ENCODE results near the gene LRP5.
"Not testable (repeated sequence)": the region's sequence is repeated elsewhere in the genome, so short reads cannot be mapped to it uniquely, and the experiment has no call there.

LRP5 gene

GRCh38 chr11:68398995-68399851 lies 86.8 kb downstream of the LRP5 start:
- no peak for DNase-seq

DNA sequence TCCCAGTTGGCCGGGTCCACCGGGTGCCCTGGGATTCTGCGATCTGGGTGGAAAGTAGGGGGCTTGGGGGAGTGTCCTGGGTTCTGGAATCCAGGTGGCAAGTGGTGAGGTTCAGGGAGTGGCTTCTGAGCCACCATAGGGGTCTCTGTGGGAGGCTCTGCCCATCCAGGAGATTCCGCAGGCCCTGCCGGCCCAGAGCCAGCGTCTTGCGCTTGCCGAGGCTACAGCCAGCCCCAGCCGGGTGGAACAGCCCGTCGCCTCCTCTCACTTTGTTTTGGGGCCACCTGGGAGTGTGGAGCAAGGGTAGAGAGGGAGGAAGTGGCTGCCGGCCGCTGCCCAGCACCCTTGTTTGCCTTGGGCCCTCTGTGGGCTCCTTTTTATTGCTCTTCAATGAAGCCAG lies 87.5 kb downstream of the LRP5 start:
- no peak for DNase-seq

GRCh38 chr11:68400584-68400983 lies 88.2 kb downstream of the LRP5 start:
- DNase-seq = not testable (repeated sequence)

GRCh38 chr11:68401856-68402255 lies 89.5 kb downstream of the LRP5 start:
- no peak for DNase-seq

DNA sequence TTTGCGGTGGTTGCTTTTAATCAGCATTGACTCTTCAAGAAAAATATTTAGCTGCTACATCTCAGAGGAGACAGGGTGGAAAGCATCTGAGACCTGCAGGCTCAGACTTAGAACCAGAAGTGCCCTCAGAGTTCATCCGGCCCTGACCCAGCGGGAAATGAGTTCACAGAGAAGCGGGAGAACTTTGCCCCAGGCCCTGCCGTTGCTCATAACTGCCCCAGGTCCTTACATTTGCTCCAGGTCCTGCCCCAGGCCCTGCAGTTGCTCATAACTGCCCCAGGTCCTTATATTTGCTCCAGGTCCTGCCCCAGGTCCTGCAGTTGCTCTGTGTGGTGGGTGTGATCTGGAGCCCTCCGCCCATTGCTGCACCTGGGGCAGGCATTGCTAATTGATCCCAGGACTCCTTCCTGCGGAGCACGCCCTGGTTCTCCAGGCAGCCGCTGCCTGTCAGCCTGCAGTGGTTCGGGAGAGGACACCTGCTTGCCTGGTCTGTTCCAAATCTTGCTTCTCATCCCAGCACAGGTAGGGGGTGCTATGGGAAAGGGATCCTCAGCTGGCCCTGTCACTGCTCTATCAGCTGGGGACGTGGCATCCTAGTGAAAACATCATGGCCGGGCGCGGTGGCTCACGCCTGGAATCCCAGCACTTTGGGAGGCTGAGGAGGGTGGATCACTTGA lies 90.1 kb downstream of the LRP5 start:
- DNase-seq = no peak

DNA sequence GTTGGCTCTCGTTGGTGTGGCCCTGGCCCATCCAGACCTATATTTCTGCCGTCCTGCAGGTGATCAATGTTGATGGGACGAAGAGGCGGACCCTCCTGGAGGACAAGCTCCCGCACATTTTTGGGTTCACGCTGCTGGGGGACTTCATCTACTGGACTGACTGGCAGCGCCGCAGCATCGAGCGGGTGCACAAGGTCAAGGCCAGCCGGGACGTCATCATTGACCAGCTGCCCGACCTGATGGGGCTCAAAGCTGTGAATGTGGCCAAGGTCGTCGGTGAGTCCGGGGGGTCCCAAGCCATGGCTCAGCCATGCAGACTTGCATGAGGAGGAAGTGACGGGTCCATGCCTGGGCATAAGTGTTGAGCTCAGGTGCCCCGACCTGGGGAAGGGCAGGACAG lies 91.0 kb downstream of the LRP5 start:
- no peak for DNase-seq

DNA sequence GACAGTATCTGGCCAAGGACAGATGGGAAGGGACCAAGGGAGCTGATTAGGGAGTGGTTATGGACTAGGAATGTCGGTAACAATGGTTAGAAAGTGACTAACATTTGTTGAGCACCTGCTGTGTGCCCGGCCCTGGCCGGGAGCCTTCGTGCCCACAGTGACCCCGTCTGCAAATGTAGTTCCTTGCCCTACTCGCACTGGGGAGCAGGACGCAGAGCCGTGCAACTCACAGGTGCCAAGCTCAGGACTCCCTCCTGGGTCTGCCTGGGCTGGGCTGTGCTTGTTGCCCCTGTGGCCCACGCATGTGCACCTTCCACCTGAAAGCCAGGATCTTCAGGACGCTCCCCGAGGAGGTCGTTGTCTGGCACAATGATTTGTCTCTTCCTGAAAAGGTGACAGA lies 91.4 kb downstream of the LRP5 start:
- DNase-seq = no peak

DNA sequence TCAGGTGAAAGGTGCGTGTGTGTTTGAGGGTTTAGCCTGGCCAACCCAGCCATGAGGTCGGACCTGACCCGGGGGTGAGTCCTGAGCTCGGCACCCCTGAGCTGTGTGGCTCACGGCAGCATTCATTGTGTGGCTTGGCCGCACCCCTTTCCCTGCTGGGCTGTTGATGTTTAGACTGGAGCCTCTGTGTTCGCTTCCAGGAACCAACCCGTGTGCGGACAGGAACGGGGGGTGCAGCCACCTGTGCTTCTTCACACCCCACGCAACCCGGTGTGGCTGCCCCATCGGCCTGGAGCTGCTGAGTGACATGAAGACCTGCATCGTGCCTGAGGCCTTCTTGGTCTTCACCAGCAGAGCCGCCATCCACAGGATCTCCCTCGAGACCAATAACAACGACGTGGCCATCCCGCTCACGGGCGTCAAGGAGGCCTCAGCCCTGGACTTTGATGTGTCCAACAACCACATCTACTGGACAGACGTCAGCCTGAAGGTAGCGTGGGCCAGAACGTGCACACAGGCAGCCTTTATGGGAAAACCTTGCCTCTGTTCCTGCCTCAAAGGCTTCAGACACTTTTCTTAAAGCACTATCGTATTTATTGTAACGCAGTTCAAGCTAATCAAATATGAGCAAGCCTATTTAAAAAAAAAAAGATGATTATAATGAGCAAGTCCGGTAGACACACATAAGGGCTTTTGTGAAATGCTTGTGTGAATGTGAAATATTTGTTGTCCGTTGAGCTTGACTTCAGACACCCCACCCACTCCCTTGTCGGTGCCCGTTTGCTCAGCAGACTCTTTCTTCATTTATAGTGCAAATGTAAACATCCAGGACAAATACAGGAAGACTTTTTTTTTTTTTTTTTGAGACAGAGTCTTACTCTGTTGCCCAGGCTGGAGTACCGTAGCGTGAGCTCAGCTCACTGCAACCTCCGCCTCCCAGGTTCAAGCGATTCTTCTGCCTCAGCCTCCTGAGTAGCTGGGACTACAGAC lies 94.2 kb downstream of the LRP5 start:
- DNase-seq = no peak

GRCh38 chr11:68408512-68408911 lies 96.1 kb downstream of the LRP5 start:
- no peak for DNase-seq

- no peak for DNase-seq
These were observed 97.5 kb downstream of the LRP5 start for GRCh38 chr11:68409748-68410344.

GRCh38 chr11:68411501-68411991 lies 99.2 kb downstream of the LRP5 start:
- DNase-seq = no peak

- no peak for DNase-seq
These were observed 100.4 kb downstream of the LRP5 start for GRCh38 chr11:68412593-68413475.

- no peak for DNase-seq
These were observed 101.2 kb downstream of the LRP5 start for GRCh38 chr11:68413591-68413999.

GRCh38 chr11:68414496-68415221 lies 102.3 kb downstream of the LRP5 start:
- no peak for DNase-seq

- DNase-seq = no peak
These were observed 103.7 kb downstream of the LRP5 start for GRCh38 chr11:68416070-68416578.

- DNase-seq = no peak
These were observed 106.3 kb downstream of the LRP5 start for GRCh38 chr11:68418648-68419047.

DNA sequence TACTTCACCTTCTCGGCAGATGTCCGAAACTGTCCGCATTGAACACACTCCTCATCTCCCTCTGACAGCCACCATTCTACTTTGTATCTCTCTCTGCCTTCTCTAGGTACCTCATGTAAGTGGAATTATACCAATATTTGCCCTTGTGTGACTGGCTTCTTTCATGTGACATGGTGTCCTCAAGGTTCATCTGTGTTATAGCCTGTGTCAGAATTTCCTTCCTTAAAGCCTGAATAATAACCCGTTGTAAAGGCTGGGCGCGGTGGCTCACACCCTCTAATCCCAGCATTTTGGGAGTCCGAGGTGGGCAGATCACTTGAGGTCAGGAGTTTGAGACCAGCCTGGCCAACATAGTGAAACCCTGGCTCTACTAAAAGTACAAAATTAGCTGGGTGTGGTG lies 107.8 kb downstream of the LRP5 start:
- DNase-seq = no peak

DNA sequence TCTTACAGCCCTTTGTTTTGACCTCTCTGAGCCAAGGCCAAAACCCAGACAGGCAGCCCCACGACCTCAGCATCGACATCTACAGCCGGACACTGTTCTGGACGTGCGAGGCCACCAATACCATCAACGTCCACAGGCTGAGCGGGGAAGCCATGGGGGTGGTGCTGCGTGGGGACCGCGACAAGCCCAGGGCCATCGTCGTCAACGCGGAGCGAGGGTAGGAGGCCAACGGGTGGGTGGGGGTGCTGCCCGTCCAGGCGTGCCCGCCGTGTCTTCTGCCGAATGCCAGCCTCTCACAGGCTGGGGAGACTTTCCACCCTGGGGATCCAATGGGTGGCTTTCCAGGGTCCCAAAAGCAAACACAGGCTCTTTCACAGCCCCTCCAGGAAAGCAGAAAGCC lies 111.1 kb downstream of the LRP5 start:
- DNase-seq = no peak

- no peak for DNase-seq
These were observed 111.8 kb downstream of the LRP5 start for GRCh38 chr11:68424101-68424632.

All from activated CD4-positive, alpha-beta T cell treated with anti-CD3 and anti-CD28 coated beads for 4 hours (primary cell).